SU-DHL-6 (cell line): ENCODE results near the gene DOCK3.

Experiments
- H2AFZ ChIP-seq: fragments of 200-600 bp; sonication (generic); 2 replicates; pipeline ENCODE4 v1.6.1; 2014; ENCODE audit warnings: low read depth, mild to moderate bottlenecking, moderate library complexity, mixed read lengths, antibody characterized with exemption, low read length; ENCODE audit not compliant: severe bottlenecking
- H3F3A ChIP-seq: fragments of 200-600 bp; shearing (Covaris generic); 2 replicates; pipeline ENCODE4 v1.6.0; 2016; ENCODE audit warnings: antibody characterized with exemption, mild to moderate bottlenecking; ENCODE audit not compliant: insufficient read depth
- H3K27ac ChIP-seq: fragments of 200-600 bp; sonication (generic); 2 replicates; pipeline ENCODE4 v1.5.1; 2016; ENCODE audit warnings: low read depth, mild to moderate bottlenecking, low read length, moderate library complexity, mixed read lengths
- H3K27me3 ChIP-seq: fragments of 200-600 bp; sonication (generic), shearing (Covaris generic); 2 replicates; pipeline ENCODE4 v1.6.0; 2014; ENCODE audit warnings: mild to moderate bottlenecking, low read length
- H3K36me3 ChIP-seq: fragments of 200-600 bp; sonication (generic); 2 replicates; pipeline ENCODE4 v1.6.1; 2014; ENCODE audit warnings: mild to moderate bottlenecking, low read length, mixed read lengths
- H3K4me2 ChIP-seq: fragments of 300-600, 200-600 bp; shearing (Covaris generic), sonication (generic); 2 replicates; pipeline ENCODE4 v1.6.0; 2014; ENCODE audit warnings: low read length, low read depth, mild to moderate bottlenecking; ENCODE audit not compliant: poor library complexity, severe bottlenecking
- H3K4me3 ChIP-seq: fragments of 200-600 bp; sonication (generic); 2 replicates; pipeline ENCODE4 v1.5.1; 2014; ENCODE audit warnings: antibody characterized with exemption, low read length, mild to moderate bottlenecking, mixed read lengths; ENCODE audit not compliant: insufficient read depth, poor library complexity, severe bottlenecking
- H3K79me2 ChIP-seq: fragments of 200-600 bp; sonication (generic); 2 replicates; pipeline ENCODE4 v1.6.1; 2014; ENCODE audit warnings: mild to moderate bottlenecking, low read length, moderate library complexity; ENCODE audit not compliant: insufficient read depth
- H3K9ac ChIP-seq: fragments of 200-600 bp; sonication (generic); 2 replicates; pipeline ENCODE4 v1.7.0; 2014; ENCODE audit warnings: mild to moderate bottlenecking, low read length
- H3K9me2 ChIP-seq: fragments of 200-600 bp; sonication (generic); replicated peaks from 2 replicates; pipeline ENCODE4 v1.6.1; 2014; ENCODE audit warnings: low read length; ENCODE audit not compliant: insufficient read depth
- H3K9me3 ChIP-seq: fragments of 200-600 bp; sonication (generic); 2 replicates; pipeline ENCODE4 v1.6.1; 2014; ENCODE audit warnings: low read length, mixed read lengths; ENCODE audit not compliant: insufficient read depth
- H4K20me1 ChIP-seq: fragments of 200-600 bp; sonication (generic); 2 replicates; pipeline ENCODE4 v1.6.1; 2014; ENCODE audit warnings: low read depth, mild to moderate bottlenecking, antibody characterized with exemption, low read length, moderate library complexity, mixed read lengths
- EZH2phosphoT487 ChIP-seq: fragments of 200-600 bp; sonication (generic), shearing (Covaris generic); conservative IDR thresholded peaks from 2 replicates; pipeline ENCODE4 v1.6.1; 2018; ENCODE audit warnings: mild to moderate bottlenecking, antibody characterized with exemption, low read length, moderate library complexity, mixed read lengths
- TF ChIP-seq, protein P1 (sequence below): fragments of 200-600 bp; sonication (generic); IDR thresholded peaks from one replicate; pipeline ENCODE4 v1.5.1; 2017; ENCODE audit warnings: antibody characterized with exemption, mild to moderate bottlenecking, low read length, moderate library complexity; ENCODE audit not compliant: insufficient read depth, poor library complexity, severe bottlenecking

The DOCK3 gene

DNA sequence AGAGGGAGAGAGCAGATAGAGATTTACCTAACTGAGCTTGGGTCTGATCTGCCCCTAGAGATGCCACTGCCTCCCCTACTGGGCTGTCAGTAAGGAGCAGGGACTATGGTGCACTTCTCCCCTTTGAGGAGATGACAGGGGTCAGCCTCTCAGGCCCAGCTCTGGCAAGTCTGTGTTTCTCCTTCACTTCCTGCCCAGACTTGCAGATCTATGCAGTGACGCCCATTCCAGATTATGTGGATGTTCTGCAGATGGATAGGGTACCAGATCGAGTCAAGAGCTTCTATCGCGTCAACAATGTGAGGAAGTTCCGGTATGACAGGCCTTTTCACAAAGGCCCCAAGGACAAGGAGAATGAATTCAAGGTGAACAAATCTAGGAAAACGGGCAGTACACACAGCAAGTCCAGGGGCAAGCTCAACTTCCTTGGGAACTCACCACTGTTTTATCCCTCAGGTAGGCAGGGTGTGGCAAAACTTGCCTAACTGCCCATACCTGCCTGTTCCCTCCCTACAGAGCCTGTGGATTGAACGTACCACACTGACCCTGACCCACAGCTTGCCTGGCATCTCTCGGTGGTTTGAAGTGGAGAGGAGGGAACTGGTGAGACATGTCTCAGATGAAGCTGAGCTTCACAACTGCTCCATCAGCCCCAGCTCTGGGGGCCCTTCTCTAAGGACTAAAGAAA lies 681.3 kb downstream of the DOCK3 start:
- no peaks in the 10 kb centered on the region for H3K36me3 ChIP-seq
- H3K9me2 ChIP-seq = no peaks in the 10 kb centered on the region
- no peak overlapping the region for H3K4me3 ChIP-seq
- H3K27ac ChIP-seq = no peak overlapping the region
- H4K20me1 ChIP-seq = no peaks in the 10 kb centered on the region
- no peak overlapping the region for H3K9ac ChIP-seq
- TF ChIP-seq, protein P1, sequence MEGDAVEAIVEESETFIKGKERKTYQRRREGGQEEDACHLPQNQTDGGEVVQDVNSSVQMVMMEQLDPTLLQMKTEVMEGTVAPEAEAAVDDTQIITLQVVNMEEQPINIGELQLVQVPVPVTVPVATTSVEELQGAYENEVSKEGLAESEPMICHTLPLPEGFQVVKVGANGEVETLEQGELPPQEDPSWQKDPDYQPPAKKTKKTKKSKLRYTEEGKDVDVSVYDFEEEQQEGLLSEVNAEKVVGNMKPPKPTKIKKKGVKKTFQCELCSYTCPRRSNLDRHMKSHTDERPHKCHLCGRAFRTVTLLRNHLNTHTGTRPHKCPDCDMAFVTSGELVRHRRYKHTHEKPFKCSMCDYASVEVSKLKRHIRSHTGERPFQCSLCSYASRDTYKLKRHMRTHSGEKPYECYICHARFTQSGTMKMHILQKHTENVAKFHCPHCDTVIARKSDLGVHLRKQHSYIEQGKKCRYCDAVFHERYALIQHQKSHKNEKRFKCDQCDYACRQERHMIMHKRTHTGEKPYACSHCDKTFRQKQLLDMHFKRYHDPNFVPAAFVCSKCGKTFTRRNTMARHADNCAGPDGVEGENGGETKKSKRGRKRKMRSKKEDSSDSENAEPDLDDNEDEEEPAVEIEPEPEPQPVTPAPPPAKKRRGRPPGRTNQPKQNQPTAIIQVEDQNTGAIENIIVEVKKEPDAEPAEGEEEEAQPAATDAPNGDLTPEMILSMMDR = no peak
- no peak for TF ChIP-seq EZH2phosphoT487
- H3F3A ChIP-seq = no peaks in the 10 kb centered on the region
- no peak overlapping the region for H3K4me2 ChIP-seq
- no peaks in the 10 kb centered on the region for H3K27me3 ChIP-seq
- no peak overlapping the region for H2AFZ ChIP-seq
- H3K9me3 ChIP-seq = no peaks in the 10 kb centered on the region
- H3K79me2 ChIP-seq = no peaks in the 10 kb centered on the region

DNA sequence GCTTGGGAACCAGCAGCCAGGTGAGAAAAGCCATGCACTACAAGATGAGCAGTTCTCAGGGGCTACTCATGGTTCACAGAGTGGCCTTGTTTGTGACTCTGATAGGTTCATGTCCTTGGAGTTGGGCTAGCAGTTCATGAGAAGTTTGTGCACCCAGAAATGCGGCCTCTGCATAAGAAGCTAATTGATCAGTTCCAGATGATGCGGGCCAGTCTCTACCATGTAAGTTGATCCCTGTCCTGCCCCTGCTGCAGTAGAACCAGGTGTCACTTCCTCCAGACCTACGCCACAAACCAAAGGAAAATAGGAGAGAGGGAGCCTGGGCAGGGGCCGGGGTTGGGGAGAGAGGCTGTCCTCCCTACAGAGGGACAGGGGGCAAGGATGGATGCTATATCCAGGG lies 683.1 kb downstream of the DOCK3 start:
- Histone ChIP-seq H3F3A (no peaks in the 10 kb centered on the region), H3K27ac (no peak overlapping the region), H3K36me3 (no peaks in the 10 kb centered on the region), H3K9me2 (no peaks in the 10 kb centered on the region), H3K9ac (no peak overlapping the region), H3K4me3 (no peak overlapping the region), H3K9me3 (no peaks in the 10 kb centered on the region), H3K4me2 (no peak overlapping the region), H3K79me2 (no peaks in the 10 kb centered on the region), H3K27me3 (no peaks in the 10 kb centered on the region), H2AFZ (no peak overlapping the region), H4K20me1 (no peaks in the 10 kb centered on the region)
- TF ChIP-seq, protein P1 = no peak
- no peak for TF ChIP-seq EZH2phosphoT487

DNA sequence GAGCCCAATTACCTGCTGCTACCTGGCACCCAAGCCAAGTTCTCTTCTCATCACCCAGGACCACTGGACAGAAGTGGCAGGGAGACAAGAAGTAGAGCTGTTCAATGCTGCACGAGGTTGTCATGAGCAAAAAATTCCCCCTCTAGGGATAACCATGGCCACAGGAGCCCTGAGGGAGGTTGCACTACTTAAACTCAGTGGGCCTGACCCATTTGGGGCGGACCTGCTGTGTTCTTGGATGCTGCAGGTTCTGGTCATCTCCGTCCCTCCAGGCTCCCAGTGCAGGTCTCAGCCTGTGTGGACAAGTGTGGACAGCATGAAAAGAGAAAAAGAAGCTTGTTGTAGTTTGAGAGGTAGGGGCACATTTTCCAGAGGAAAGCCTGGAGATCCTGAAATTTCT lies 684.3 kb downstream of the DOCK3 start:
- Histone ChIP-seq H3K27me3 (no peaks in the 10 kb centered on the region), H3K4me3 (no peak overlapping the region), H3K4me2 (no peak overlapping the region), H3K9me3 (no peaks in the 10 kb centered on the region), H3K36me3 (no peaks in the 10 kb centered on the region), H3K9me2 (no peaks in the 10 kb centered on the region), H3K9ac (no peak overlapping the region), H4K20me1 (no peaks in the 10 kb centered on the region), H3K27ac (no peak overlapping the region), H3K79me2 (no peaks in the 10 kb centered on the region), H3F3A (no peaks in the 10 kb centered on the region), H2AFZ (no peak overlapping the region)
- TF ChIP-seq, protein P1 = no peak
- no peak for TF ChIP-seq EZH2phosphoT487

- Histone ChIP-seq H3K4me2 (no peak overlapping the region), H3K27ac (no peak overlapping the region), H3K4me3 (no peak overlapping the region), H3K9me3 (no peaks in the 10 kb centered on the region), H2AFZ (no peak overlapping the region), H3K79me2 (no peaks in the 10 kb centered on the region), H3F3A (no peaks in the 10 kb centered on the region), H3K9me2 (no peaks in the 10 kb centered on the region), H4K20me1 (no peaks in the 10 kb centered on the region), H3K27me3 (no peaks in the 10 kb centered on the region), H3K9ac (no peak overlapping the region), H3K36me3 (no peaks in the 10 kb centered on the region)
- TF ChIP-seq EZH2phosphoT487 = no peak
- TF ChIP-seq, protein P1 = no peak
Measured at GRCh38 chr3:51360806-51361205, 686.1 kb downstream of the DOCK3 start.
